HG03025 (cell line): ENCODE data around the gene SHB.

Source experiments
- ATAC-seq: cut with Tn5 transposase; IDR thresholded peaks from one replicate; pipeline ENCODE4 v1.9.1; 2021; ENCODE audit warnings: mild to moderate bottlenecking, moderate library complexity; ENCODE audit not compliant: unreplicated experiment, low FRiP score

The SHB gene

DNA sequence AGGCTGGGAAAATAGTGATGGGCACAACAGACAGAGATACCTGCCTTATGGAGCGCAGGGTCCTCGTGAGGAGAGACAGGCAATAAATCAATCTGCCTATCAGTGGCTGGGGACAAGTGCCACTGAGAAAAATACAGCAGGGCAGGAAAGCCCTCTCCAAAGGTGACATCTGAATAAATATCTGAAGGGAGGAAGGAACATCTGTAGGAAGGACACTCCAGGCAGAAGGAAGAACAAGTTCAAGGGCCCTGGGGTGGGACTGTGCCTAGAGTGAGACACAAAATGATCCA, 111.4 kb downstream of the SHB start:
- no peak for ATAC-seq

GRCh38 chr9:37956904-37957663, 111.9 kb downstream of the SHB start:
- ATAC-seq: no peak

DNA sequence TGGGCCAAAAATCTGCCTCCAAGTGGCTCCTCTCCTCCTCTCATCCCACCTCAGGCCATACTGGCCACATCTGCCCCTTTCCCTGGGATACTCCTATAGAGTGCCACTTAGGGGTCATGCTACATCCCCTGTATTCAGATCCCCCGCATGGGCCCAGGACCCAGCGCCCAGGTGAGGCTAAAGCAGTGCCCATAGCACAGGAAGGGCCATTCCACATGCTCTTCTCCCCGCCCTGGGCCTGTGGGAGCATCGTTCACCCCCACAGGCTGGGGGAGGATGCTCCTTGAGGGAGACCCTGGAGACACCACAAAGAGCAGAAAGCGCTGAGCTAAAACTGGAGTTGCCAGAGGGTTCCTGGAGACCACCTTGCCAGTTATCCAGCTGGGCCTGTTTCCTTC, 112.6 kb downstream of the SHB start:
- ATAC-seq: no peak

DNA sequence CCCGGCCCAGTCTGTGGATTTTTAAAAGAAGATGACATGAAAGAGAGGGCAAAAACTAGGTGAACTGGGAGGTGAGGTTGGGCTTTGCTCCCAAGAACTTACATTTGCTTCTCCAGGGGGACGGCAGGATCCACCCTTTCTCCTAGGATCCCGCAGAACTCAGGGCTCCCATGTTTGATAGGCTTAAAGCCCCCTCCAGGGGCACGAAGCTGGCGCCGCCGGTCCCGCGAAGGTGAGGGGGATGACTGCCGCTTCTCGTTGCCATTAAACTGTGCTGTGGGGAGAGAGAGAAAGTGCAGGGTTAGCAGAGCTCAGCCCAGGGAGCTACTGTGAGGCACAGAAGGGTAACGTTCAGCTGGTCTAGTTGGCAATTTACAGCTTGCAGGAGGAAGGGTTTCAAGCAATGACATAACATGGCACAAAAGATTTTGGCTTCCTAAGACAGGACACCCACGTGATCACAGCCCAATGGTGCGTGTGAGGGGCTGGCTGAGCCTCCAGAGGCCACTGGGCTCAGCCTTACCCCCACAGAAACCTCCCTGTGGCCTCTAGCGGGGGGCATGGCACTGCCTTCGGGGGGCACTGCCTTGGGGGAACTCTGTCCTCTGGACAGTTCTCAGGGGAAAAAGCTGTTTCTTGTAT, 113.1 kb downstream of the SHB start:
- ATAC-seq: no peak

DNA sequence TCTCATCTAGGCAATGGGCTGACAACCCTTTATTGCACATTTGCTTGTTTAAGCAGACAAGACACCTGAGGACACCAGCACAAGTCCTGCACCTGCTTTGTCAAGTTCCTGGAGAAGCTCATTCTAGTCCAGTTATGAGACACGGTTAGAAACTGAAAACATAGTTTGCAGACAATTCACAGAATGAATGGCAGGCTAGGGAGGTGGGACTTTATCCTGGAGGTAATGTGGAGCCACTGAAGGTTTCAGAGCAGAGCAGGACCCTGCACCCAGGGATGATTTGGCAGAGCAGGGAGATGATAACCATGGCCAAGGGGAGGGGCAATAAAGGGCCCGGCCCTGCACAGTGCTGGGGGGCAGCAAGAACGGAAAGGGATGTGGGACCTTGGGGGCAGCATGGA, 114.4 kb downstream of the SHB start:
- no peak for ATAC-seq

- ATAC-seq: no peak
Measured at GRCh38 chr9:37953775-37954437, 115.1 kb downstream of the SHB start.

DNA sequence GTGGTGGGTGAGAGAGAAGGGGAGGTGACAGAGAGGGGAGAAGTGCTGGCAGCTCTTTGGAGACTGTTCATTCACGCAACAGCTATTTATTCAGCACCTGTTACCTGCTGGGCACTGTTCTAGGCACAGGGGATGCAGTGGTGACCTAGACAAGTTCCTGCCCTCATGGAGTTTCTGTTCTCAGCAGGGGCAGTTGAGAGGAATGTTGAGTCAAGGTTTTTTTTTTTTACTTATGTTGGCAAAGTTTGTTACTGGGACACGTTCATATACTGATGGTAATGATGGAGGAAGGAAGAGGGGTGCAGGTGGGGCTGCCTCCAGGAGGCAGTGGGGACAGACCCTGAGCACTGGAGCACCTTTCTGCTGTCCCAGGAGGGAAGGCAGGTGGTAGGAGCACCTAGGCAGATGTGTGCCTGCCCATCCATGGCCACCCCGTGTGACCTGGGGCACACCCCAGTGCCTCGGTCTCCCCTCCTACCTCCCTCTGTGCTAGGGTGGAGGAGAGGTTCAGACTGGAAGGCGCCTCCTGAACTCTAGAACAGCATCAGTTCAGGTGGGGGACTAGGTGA, 115.7 kb downstream of the SHB start:
- no peak for ATAC-seq

DNA sequence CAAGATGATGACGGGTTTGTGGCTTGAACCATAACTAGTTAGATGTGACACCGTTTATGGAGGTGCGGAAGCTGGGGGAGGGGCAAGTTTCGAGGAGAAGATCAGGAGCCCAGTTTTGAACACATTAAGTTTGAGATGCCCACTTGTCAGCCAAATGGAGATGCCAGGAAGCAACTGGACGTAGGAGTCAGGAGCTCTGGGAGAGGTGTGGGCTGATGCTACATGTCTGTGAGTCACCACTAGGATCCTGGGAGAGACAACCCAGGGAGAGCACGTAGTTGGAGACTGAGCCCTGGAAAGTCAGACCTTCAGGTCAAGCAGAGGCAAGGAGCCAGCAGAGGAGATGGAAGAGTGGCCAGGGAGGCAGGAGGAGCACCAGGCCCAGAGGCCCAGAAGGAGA, 116.3 kb downstream of the SHB start:
- ATAC-seq: no peak

DNA sequence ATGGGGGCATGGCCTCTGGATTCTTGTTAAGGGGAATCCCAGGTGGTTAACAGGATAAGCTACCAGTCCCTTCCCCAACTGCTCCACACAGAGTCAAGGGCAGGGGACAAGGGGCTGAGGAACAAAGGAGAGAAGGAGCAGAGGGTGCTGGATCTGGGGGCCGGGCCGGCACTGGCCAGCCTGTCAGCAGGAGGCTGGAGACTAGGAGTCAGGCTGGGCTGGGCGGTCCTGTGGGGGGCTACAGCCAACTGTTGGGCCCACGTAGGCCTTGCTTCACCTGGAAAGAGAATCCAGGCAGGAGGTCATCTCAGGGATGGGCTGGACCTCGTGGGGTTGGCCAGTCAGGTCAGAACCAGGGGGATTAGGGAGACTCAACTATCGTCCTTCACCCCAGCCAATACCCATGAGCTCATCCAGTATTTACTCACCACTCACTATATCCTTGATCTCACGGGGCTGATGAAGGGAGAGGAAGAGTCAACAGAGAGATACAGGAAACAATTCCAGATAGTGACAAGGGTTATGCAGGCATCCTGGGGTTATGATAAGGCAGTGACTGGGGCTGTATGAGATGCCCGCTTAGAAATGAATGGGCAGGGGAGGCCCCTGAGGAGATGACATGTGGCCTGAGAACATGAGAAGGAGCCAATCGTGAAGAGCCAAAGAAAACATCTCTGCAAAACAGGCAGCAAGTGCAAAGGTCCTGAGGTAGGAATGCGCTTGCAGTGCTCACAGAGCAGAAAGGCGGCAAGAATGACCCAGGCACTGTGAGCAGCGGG, 117.2 kb downstream of the SHB start:
- ATAC-seq: no peak

DNA sequence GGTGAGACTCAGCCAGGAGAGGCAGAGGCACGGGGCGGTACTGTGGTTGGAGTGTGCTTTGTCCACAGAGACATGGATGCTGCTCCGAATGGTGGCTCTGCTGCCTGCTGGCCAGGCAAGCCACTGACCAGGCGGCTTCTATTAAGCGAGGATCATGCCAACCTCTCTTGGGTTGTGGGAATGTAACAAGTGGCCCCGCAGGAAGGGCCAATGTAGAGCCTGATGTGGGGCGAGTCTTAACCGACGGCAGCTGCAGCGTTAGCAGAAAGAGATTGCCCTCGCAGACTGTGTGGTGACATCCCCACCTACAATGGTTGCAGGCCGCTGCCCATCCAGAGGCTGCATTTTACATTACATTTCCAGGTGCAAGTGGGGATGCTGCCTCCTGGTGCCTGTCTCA, 118.5 kb downstream of the SHB start:
- ATAC-seq: no peak

DNA sequence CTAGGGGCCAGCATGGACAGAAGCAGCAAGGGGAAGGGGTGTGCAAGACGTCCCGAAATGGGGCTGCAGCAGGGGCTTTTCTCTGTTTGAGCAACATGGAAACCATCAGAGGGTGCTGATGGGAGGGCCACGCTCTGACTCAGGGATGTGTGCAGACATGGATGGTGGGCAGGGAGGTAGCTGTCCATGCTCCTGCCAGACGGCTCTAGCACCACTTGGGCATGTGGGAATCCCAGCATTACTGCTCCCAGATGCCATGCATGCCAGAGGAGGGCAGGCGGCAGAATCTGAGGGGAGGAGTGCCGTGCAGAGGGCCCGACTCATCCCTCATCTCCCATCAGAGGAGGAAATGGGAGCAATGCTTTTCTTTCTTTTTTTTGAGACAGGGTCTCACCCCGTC, 119.5 kb downstream of the SHB start:
- no peak for ATAC-seq

DNA sequence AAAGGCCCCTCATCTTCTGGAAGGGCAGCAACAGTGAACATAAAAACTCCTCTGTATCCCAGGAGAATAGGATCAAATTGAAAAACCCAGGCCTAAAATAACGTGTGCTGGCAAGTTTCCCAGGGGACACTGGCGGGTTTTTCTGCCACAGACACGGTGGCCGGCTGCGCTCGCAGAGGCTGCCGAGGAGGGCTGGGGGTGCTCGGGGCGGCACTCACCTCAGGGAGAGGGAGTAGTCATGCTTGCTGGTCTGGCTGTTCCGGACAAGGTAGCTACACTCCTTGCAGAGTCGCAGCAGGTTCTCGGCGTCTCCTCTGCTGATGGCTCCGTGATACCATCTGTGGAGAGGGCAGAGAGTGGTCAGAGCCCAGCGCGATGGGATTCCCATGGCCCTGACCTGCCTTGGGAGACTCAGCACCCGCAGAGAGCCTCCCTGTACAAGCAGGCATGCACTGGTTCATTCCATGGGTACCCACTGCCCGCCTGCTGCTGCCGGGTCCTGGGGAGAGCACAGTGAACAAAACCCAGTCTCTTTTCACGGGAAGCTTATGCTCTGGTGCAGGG, 120.5 kb downstream of the SHB start:
- no peak for ATAC-seq

DNA sequence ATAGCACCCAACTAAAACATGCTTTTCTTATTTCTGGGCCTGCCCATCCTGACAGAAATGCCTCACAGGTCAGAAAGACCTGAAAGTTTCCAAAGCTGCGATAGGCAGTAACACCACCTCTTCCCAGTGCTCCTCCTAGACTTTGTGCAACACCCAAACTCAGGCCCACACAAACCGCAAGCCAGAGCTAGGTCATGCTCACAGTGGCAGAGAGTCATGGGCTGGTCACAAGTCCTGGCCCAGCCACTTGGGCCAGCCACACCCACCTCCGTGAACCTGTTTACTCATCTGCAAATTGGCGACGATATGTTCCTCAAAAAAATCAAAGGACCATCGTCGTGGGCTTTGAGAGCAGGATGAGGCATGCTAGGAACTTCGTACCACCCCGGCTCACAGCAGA, 121.0 kb downstream of the SHB start:
- ATAC-seq: no peak

DNA sequence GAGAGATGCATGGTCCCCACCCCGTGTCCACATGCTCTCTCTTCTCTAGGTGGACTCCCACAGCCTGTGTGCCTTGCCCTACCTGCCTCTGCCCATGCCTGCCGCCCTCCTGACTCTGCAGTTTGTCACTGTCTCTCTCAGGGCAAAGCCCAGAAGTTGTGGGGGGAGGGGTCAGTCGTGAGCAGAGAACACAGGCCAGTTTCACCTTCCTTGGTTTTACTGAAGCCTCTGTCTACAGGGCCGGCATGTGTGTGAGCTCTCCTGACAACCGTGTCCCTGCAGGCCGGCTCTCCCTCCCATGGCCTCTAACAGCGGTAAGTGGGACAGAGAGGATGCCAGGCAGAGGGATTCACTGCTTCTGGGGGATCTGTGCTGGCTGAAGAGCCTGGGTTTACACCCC, 121.6 kb downstream of the SHB start:
- ATAC-seq: no peak

DNA sequence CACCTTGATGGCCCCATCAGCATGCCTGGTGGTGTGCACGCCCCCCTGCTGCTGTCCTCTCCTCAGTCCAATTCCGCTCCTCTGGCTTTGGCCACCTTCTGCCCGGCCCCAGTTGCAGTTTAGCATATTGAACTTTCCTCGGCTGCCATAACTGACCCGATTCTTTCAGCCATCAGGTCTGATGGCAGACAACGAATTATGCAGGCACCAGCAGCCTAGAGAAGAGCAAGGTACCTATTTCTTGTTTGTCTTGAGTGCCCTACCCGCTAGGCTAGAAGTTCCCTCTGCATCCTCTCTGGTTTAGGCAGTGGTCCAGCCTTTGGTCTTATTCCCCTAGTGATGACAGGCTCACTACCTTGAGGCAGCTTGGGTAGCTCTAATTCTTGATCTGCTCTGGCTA, 122.1 kb downstream of the SHB start:
- no peak for ATAC-seq

GRCh38 chr9:37946041-37946440, 123.0 kb downstream of the SHB start:
- no peak for ATAC-seq

- no peak for ATAC-seq
Measured at GRCh38 chr9:37944671-37945481, 124.2 kb downstream of the SHB start.

GRCh38 chr9:37944266-37944650, 124.8 kb downstream of the SHB start:
- ATAC-seq: no peak

GRCh38 chr9:37943345-37944265, 125.4 kb downstream of the SHB start:
- no peak for ATAC-seq
